HEK293 (cell line): Measurements from ENCODE around the gene CECR2.

Source experiments
- CTCF ChIA-PET: fragments of 350-600 bp; formaldehyde crosslinking; extraction: SDS; loops from one replicate; lab custom pipeline; 2021; ENCODE audit warnings: antibody characterized with exemption; lab: Yijun Ruan, JAX
- POLR2A ChIA-PET: fragments of 300-600 bp; formaldehyde crosslinking; extraction: SDS; loops from one replicate; lab custom pipeline; 2020; ENCODE audit warnings: antibody characterized with exemption, inconsistent platforms; lab: Yijun Ruan, JAX
- H3K27ac ChIP-seq: fragments of 200-500 bp; sonication (Bioruptor generic); 2 replicates; pipeline ENCODE4 v1.5.1; 2014; ENCODE audit warnings: low read depth, low read length, control low read depth, inconsistent platforms; ENCODE audit errors: extremely low read depth
- H3K36me3 ChIP-seq, 2 experiments: fragments of 200-500 bp in 1 of 2; sonication (Bioruptor generic) in 1 of 2; 1 replicate in 1 of 2; 2 replicates in 1 of 2; pipeline ENCODE4 v1.5.1; 2014 to 2017; ENCODE audit warnings: inconsistent platforms in 2 of 2, low read length in 2 of 2; ENCODE audit not compliant: control insufficient read depth in 2 of 2, insufficient read depth in 1 of 2
- H3K4me1 ChIP-seq: fragments of 200-500 bp; sonication (Bioruptor generic); 2 replicates; pipeline ENCODE4 v1.5.1; 2014; ENCODE audit warnings: mild to moderate bottlenecking, low read length, inconsistent platforms; ENCODE audit not compliant: control insufficient read depth, insufficient read depth
- H3K4me3 ChIP-seq: 2 replicates; pipeline ENCODE4 v1.5.1; 2011; ENCODE audit warnings: low read depth, mild to moderate bottlenecking, control low read depth, low read length, moderate library complexity
- H3K9me3 ChIP-seq: fragments of 200-500 bp; sonication (Bioruptor generic); 2 replicates; pipeline ENCODE4 v1.5.1; 2014; ENCODE audit warnings: low read depth, low read length, inconsistent platforms; ENCODE audit not compliant: control insufficient read depth, insufficient read depth
- EGR2 ChIP-seq: fragments of 450-650 bp; formaldehyde crosslinking; IDR thresholded peaks from 2 replicates; pipeline ENCODE4 v1.5.1; 2016; ENCODE audit warnings: low read depth, missing biosample characterization, missing genetic modification characterization
- KLF10 ChIP-seq: fragments of 450-650 bp; IDR thresholded peaks from 2 replicates; pipeline ENCODE4 v1.5.1; 2018; ENCODE audit warnings: missing biosample characterization, mild to moderate bottlenecking, missing genetic modification characterization
- KLF8 ChIP-seq: fragments of 450-650 bp; formaldehyde crosslinking; IDR thresholded peaks from 2 replicates; pipeline ENCODE4 v1.5.1; 2016; ENCODE audit warnings: missing biosample characterization, missing genetic modification characterization
- WT1 ChIP-seq: fragments of 450-650 bp; formaldehyde crosslinking; IDR thresholded peaks from 2 replicates; pipeline ENCODE4 v1.5.1; 2016; ENCODE audit warnings: missing biosample characterization, missing genetic modification characterization
- ZBTB20 ChIP-seq: fragments of 450-650 bp; formaldehyde crosslinking; IDR thresholded peaks from 2 replicates; pipeline ENCODE4 v1.5.1; 2016; ENCODE audit warnings: missing biosample characterization, missing genetic modification characterization
- ZBTB48 ChIP-seq: fragments of 450-650 bp; formaldehyde crosslinking; IDR thresholded peaks from 2 replicates; pipeline ENCODE4 v1.5.1; 2016; ENCODE audit warnings: missing biosample characterization, missing genetic modification characterization
- ZNF121 ChIP-seq: fragments of 450-650 bp; formaldehyde crosslinking; IDR thresholded peaks from 2 replicates; pipeline ENCODE4 v1.5.1; 2016; ENCODE audit warnings: missing biosample characterization, missing genetic modification characterization
- ZNF239 ChIP-seq: fragments of 450-650 bp; formaldehyde crosslinking; IDR thresholded peaks from 2 replicates; pipeline ENCODE4 v1.5.1; 2016; ENCODE audit warnings: missing biosample characterization, missing genetic modification characterization
- ZNF302 ChIP-seq: fragments of 450-650 bp; formaldehyde crosslinking; IDR thresholded peaks from 2 replicates; pipeline ENCODE4 v1.5.1; 2016; ENCODE audit warnings: missing biosample characterization, missing genetic modification characterization, low read depth
- ZNF341 ChIP-seq: fragments of 450-650 bp; formaldehyde crosslinking; IDR thresholded peaks from 2 replicates; pipeline ENCODE4; 2016; ENCODE audit warnings: low read depth, missing biosample characterization, missing genetic modification characterization
- ZNF354C ChIP-seq: fragments of 450-650 bp; formaldehyde crosslinking; IDR thresholded peaks from 2 replicates; pipeline ENCODE4 v1.5.1; 2016; ENCODE audit warnings: missing biosample characterization, missing genetic modification characterization, low read depth, borderline replicate concordance
- ZNF37A ChIP-seq: fragments of 450-650 bp; IDR thresholded peaks from 2 replicates; pipeline ENCODE4 v1.5.1; 2018; ENCODE audit warnings: missing biosample characterization, missing genetic modification characterization
- ZNF433 ChIP-seq: fragments of 450-650 bp; formaldehyde crosslinking; IDR thresholded peaks from 2 replicates; pipeline ENCODE4 v1.5.1; 2016; ENCODE audit warnings: missing biosample characterization, missing genetic modification characterization, low read depth
- ZNF473 ChIP-seq: fragments of 450-650 bp; formaldehyde crosslinking; IDR thresholded peaks from 2 replicates; pipeline ENCODE4 v1.5.1; 2017; ENCODE audit warnings: missing biosample characterization, missing genetic modification characterization
- ZNF510 ChIP-seq: fragments of 450-650 bp; formaldehyde crosslinking; IDR thresholded peaks from 2 replicates; pipeline ENCODE4 v1.5.1; 2018; ENCODE audit warnings: mild to moderate bottlenecking, missing genetic modification characterization, missing biosample characterization; ENCODE audit not compliant: insufficient replicate concordance
- ZNF548 ChIP-seq: fragments of 450-650 bp; formaldehyde crosslinking; IDR thresholded peaks from 2 replicates; pipeline ENCODE4 v1.5.1; 2016; ENCODE audit warnings: missing biosample characterization, missing genetic modification characterization
- ZNF600 ChIP-seq: fragments of 450-650 bp; formaldehyde crosslinking; IDR thresholded peaks from 2 replicates; pipeline ENCODE4 v1.5.1; 2016; ENCODE audit warnings: missing biosample characterization, missing genetic modification characterization
- ZNF660 ChIP-seq: fragments of 450-650 bp; IDR thresholded peaks from 2 replicates; pipeline ENCODE4 v1.5.1; 2018; ENCODE audit warnings: missing biosample characterization, mild to moderate bottlenecking, missing genetic modification characterization
- TF ChIP-seq, protein P1 (sequence below): fragments of 450-650 bp; formaldehyde crosslinking; IDR thresholded peaks from 2 replicates; pipeline ENCODE4; 2016; ENCODE audit warnings: missing biosample characterization, missing genetic modification characterization
- TF ChIP-seq, protein P2 (sequence below): fragments of 450-650 bp; formaldehyde crosslinking; IDR thresholded peaks from 2 replicates; pipeline ENCODE4 v1.5.1; 2016; ENCODE audit warnings: missing biosample characterization, missing genetic modification characterization
- TF ChIP-seq, protein P3 (sequence below): fragments of 450-650 bp; formaldehyde crosslinking; IDR thresholded peaks from 2 replicates; pipeline ENCODE4 v1.5.1; 2017; ENCODE audit warnings: missing biosample characterization, missing genetic modification characterization
- TF ChIP-seq, protein P4 (sequence below): fragments of 450-650 bp; formaldehyde crosslinking; IDR thresholded peaks from 2 replicates; pipeline ENCODE4 v1.5.1; 2016; ENCODE audit warnings: missing biosample characterization, missing genetic modification characterization, low read depth
- TF ChIP-seq, protein P5 (sequence below): fragments of 450-650 bp; formaldehyde crosslinking; IDR thresholded peaks from 2 replicates; pipeline ENCODE4 v1.5.1; 2017; ENCODE audit warnings: missing biosample characterization, missing genetic modification characterization
- TF ChIP-seq, protein P6 (sequence below): fragments of 450-650 bp; formaldehyde crosslinking; IDR thresholded peaks from 2 replicates; pipeline ENCODE4 v1.5.1; 2016; ENCODE audit warnings: missing biosample characterization, missing genetic modification characterization
- TF ChIP-seq, protein P7 (sequence below): sonication (generic); formaldehyde crosslinking; IDR thresholded peaks from 2 replicates; pipeline ENCODE4 v1.8.1; 2022; ENCODE audit warnings: mild to moderate bottlenecking, moderate library complexity, missing genetic modification reagents

CECR2 gene

DNA sequence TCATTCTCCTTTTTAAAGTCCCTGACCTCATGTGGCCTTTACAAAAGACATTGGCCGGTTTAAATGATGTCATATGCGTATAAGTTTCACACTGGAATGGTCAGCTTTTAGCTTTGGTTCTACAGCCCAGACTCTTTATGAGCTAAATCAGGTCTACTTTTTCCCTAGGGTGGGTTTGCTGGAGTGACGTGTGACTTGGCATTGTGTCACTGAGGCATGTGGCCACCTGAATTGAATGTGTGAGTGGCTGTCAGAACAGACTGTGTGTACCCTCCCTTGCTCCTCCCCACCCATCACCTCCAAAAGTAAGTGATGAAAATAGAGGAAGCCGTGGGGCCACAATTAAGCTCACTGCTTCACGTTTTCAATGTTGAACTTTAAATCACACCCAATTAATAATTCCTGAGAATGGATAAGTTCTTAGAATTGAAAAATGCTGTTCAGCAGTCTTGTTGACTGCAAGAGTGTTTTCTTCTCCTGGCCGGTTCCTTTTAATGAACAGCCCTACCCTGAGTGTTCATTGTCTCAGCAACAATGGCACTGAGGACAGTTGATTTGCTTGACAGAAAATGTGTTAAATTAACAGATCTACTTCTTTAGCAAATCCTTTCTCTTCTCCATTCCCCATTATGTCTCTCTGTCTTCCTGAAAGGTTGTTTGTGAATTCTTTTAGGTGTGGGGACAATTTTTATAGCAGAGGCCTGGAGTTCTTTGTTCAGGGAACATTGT is 11.3 kb downstream of the CECR2 start (continued):
- TF ChIP-seq ZNF510: no peak
- TF ChIP-seq ZNF37A: no peak
- TF ChIP-seq ZNF433 (tag by site-specific recombination): no peak
- TF ChIP-seq, protein P1, sequence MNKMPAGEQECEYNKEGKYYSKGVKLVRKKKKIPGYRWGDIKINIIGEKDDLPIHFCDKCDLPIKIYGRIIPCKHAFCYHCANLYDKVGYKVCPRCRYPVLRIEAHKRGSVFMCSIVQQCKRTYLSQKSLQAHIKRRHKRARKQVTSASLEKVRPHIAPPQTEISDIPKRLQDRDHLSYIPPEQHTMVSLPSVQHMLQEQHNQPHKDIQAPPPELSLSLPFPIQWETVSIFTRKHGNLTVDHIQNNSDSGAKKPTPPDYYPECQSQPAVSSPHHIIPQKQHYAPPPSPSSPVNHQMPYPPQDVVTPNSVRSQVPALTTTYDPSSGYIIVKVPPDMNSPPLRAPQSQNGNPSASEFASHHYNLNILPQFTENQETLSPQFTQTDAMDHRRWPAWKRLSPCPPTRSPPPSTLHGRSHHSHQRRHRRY (tag by site-specific recombination): no peak
- TF ChIP-seq ZNF548 (tag by site-specific recombination): no peak
- TF ChIP-seq ZNF341 (tag by site-specific recombination): 0 out of 2 replicates have a peak, but pooled peaks have one; percentile 13
- TF ChIP-seq, all 188 proteins: peak for 6

DNA sequence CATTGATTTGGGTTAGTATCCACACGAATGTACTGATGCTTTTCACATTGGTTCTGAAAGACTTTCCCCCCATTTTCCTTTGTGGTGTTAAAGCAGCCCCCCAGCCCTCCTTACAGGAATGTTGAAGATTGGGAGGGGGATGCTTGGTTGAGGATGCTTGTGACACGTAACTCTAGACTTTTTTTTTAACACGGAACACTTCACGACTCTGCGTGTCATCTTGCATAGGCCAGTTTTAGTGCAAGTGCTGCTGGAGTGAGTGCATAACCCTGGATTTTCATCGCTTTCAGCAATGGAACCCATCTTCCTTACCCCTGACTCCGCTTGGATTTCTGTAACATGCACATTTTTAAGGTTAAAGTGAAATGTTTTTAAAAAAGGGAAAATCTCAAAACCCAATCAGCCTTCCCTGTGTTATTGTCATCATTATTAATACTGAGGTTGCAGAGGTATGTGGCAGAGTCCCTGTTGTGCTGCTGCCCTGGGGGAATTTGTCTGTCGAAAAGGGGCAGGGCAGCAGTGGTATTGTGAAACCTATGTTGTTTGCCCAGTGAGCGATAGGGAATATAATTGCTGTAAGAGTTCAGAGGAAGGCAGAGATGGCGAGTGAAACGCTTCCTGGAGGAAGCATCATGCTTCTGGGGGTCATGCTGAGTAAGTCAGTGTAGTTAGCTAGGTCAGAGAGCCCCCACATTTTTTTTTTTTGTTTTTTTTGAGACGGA is 12.1 kb downstream of the CECR2 start:
- Histone ChIP-seq H3K9me3 (no peaks in the 10 kb centered on the region), H3K4me1 (peaks cover 23% of the 10 kb centered on the region), H3K27ac (no peak overlapping the region), H3K36me3 (no peaks in the 10 kb centered on the region; a peak in 1 of 3 replicates), H3K4me3 (no peak overlapping the region)
- ChIA-PET CTCF (interaction anchor here (3.2 kb wide), 1 partner anchor 210 kb away, joined by 15 read pairs; no protein-coding TSS in a partner anchor), POLR2A (interaction anchor here (2.0 kb wide), 1 partner anchor 12 kb away, joined by 7 read pairs; the partner anchor contains the start of gene CECR2)
- TF ChIP-seq, protein P2, sequence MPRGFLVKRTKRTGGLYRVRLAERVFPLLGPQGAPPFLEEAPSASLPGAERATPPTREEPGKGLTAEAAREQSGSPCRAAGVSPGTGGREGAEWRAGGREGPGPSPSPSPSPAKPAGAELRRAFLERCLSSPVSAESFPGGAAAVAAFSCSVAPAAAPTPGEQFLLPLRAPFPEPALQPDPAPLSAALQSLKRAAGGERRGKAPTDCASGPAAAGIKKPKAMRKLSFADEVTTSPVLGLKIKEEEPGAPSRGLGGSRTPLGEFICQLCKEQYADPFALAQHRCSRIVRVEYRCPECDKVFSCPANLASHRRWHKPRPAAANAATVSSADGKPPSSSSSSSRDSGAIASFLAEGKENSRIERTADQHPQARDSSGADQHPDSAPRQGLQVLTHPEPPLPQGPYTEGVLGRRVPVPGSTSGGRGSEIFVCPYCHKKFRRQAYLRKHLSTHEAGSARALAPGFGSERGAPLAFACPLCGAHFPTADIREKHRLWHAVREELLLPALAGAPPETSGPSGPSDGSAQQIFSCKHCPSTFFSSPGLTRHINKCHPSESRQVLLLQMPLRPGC: no peak
- TF ChIP-seq ZNF121 (tag by site-specific recombination) (peak; percentile 73; the same call in 1 of the 2 replicates), ZNF600 (peak; percentile 62), EGR2 (tag by site-specific recombination) (no peak), ZNF660 (tag by site-specific recombination) (0 out of 2 replicates have a peak, but pooled peaks have one; percentile 18), ZNF302 (no peak), ZNF239 (tag by site-specific recombination) (no peak), ZBTB48 (tag by site-specific recombination) (no peak), ZNF548 (tag by site-specific recombination) (no peak), ZBTB20 (0 out of 2 replicates have a peak, but pooled peaks have one; percentile 31), ZNF473 (no peak), WT1 (tag by site-specific recombination) (no peak), KLF8 (tag by site-specific recombination) (no peak), KLF10 (no peak), ZNF354C (no peak)
- TF ChIP-seq, protein P3, sequence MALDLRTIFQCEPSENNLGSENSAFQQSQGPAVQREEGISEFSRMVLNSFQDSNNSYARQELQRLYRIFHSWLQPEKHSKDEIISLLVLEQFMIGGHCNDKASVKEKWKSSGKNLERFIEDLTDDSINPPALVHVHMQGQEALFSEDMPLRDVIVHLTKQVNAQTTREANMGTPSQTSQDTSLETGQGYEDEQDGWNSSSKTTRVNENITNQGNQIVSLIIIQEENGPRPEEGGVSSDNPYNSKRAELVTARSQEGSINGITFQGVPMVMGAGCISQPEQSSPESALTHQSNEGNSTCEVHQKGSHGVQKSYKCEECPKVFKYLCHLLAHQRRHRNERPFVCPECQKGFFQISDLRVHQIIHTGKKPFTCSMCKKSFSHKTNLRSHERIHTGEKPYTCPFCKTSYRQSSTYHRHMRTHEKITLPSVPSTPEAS: no peak
- TF ChIP-seq, protein P4, sequence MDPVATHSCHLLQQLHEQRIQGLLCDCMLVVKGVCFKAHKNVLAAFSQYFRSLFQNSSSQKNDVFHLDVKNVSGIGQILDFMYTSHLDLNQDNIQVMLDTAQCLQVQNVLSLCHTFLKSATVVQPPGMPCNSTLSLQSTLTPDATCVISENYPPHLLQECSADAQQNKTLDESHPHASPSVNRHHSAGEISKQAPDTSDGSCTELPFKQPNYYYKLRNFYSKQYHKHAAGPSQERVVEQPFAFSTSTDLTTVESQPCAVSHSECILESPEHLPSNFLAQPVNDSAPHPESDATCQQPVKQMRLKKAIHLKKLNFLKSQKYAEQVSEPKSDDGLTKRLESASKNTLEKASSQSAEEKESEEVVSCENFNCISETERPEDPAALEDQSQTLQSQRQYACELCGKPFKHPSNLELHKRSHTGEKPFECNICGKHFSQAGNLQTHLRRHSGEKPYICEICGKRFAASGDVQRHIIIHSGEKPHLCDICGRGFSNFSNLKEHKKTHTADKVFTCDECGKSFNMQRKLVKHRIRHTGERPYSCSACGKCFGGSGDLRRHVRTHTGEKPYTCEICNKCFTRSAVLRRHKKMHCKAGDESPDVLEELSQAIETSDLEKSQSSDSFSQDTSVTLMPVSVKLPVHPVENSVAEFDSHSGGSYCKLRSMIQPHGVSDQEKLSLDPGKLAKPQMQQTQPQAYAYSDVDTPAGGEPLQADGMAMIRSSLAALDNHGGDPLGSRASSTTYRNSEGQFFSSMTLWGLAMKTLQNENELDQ (tag by site-specific recombination): no peak
- TF ChIP-seq, protein P5, sequence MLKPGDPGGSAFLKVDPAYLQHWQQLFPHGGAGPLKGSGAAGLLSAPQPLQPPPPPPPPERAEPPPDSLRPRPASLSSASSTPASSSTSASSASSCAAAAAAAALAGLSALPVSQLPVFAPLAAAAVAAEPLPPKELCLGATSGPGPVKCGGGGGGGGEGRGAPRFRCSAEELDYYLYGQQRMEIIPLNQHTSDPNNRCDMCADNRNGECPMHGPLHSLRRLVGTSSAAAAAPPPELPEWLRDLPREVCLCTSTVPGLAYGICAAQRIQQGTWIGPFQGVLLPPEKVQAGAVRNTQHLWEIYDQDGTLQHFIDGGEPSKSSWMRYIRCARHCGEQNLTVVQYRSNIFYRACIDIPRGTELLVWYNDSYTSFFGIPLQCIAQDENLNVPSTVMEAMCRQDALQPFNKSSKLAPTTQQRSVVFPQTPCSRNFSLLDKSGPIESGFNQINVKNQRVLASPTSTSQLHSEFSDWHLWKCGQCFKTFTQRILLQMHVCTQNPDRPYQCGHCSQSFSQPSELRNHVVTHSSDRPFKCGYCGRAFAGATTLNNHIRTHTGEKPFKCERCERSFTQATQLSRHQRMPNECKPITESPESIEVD (tag by site-specific recombination): 0 out of 2 replicates have a peak, but pooled peaks have one; percentile 10
- TF ChIP-seq, protein P6, sequence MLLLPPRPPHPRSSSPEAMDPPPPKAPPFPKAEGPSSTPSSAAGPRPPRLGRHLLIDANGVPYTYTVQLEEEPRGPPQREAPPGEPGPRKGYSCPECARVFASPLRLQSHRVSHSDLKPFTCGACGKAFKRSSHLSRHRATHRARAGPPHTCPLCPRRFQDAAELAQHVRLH (tag by site-specific recombination): no peak
- TF ChIP-seq, protein P7, sequence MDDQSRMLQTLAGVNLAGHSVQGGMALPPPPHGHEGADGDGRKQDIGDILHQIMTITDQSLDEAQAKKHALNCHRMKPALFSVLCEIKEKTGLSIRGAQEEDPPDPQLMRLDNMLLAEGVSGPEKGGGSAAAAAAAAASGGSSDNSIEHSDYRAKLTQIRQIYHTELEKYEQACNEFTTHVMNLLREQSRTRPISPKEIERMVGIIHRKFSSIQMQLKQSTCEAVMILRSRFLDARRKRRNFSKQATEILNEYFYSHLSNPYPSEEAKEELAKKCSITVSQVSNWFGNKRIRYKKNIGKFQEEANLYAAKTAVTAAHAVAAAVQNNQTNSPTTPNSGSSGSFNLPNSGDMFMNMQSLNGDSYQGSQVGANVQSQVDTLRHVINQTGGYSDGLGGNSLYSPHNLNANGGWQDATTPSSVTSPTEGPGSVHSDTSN: no peak
